Gastrocnemius medialis (tissue), 4 donors: ENCODE data around the gene TRAPPC8. TPM values are rescaled to one million over a fixed set of nuclear protein-coding genes. Genes with fewer than 3 reads are reported as not detected.

Source experiments
- ATAC-seq, 2 donors: fragments of 150-250 bp; one replicate each; pipeline ENCODE4 v1.9.1; 2016
- DNase-seq, 2 donors: peaks; one replicate each; pipeline ENCODE4 v3.0.0-alpha.2; 2019
- H3K27ac ChIP-seq, 4 donors: fragments of 200-600 bp; sonication (generic); 1 replicate in 1 of 4; 2 replicates in 3 of 4; pipeline ENCODE4 v1.5.1; 2016 to 2018; ENCODE audit warnings: mild to moderate bottlenecking in 2 of 4, moderate library complexity in 1 of 4
- H3K27me3 ChIP-seq, 3 donors: fragments of 200-600 bp; sonication (generic) in 2 of 3; 1 replicate in 1 of 3; 2 replicates in 2 of 3; pipeline versions ENCODE4 v1.5.1 to v1.6.0; 2016 to 2019; ENCODE audit warnings: mild to moderate bottlenecking in 1 of 3, moderate library complexity in 1 of 3
- H3K36me3 ChIP-seq, 2 donors: fragments of 200-600 bp; sonication (generic) in 1 of 2; one replicate each; pipeline ENCODE4 v1.5.1; 2017 to 2018
- H3K4me1 ChIP-seq, 2 donors: fragments of 200-600 bp; sonication (generic) in 1 of 2; one replicate each; pipeline ENCODE4 v1.5.1; 2016 to 2017; ENCODE audit warnings: mild to moderate bottlenecking in 2 of 2
- H3K4me3 ChIP-seq, 4 donors: fragments of 200-600 bp; sonication (generic) in 3 of 4; 1 replicate in 1 of 4; 2 replicates in 3 of 4; pipeline ENCODE4 v1.5.1; 2016 to 2019; ENCODE audit warnings: mild to moderate bottlenecking in 2 of 4
- H3K9me3 ChIP-seq, 3 donors: fragments of 200-600 bp; sonication (generic) in 2 of 3; 1 replicate in 1 of 3; 2 replicates in 2 of 3; pipeline ENCODE4 v1.5.1; 2016 to 2019
- POLR2A ChIP-seq, 2 donors: fragments of 450-650 bp; IDR thresholded peaks; one replicate each; pipeline ENCODE4 v1.6.1; 2017; ENCODE audit warnings: antibody characterized with exemption in 2 of 2, mild to moderate bottlenecking in 2 of 2, moderate library complexity in 2 of 2
- in situ Hi-C, 4 donors: fragments of 200-750 bp; cut with MboI; loops; one replicate each; pipeline versions ENCODE4 v1.15.0 to v1.8.0; 2017; ENCODE audit warnings: low sequenced_read_pairs in 4 of 4
- intact Hi-C: fragments of 100-400 bp; cut with DNase I; formaldehyde crosslinking; loops from one replicate; pipeline ENCODE4 v1.15.1; 2023; ENCODE audit warnings: low total_unique reads
- total RNA-seq, 4 donors: library from RNA; depleted of rRNA; stranded (reverse); fragments of >200 nt; gene quantifications; one replicate each; pipeline versions ENCODE4 v1.1.0 to v1.2.3, GENCODE V29; 2016
- TF ChIP-seq, protein P1 (sequence below), 5 experiments: fragments of 450-650 bp in 3 of 5; fragments of 200-600 bp in 2 of 5; sonication (generic) in 2 of 5; IDR thresholded peaks in 4 of 5; conservative IDR thresholded peaks in 1 of 5; 1 replicate in 4 of 5; 2 replicates in 1 of 5; pipeline ENCODE4 v1.5.1; 2016 to 2019; ENCODE audit warnings: antibody characterized with exemption in 5 of 5, mild to moderate bottlenecking in 3 of 5, moderate library complexity in 3 of 5

The TRAPPC8 gene
- total RNA-seq, 4 donors from 2014 or later, result 29.8 to 40.7 (median 39.1) TPM

DNA sequence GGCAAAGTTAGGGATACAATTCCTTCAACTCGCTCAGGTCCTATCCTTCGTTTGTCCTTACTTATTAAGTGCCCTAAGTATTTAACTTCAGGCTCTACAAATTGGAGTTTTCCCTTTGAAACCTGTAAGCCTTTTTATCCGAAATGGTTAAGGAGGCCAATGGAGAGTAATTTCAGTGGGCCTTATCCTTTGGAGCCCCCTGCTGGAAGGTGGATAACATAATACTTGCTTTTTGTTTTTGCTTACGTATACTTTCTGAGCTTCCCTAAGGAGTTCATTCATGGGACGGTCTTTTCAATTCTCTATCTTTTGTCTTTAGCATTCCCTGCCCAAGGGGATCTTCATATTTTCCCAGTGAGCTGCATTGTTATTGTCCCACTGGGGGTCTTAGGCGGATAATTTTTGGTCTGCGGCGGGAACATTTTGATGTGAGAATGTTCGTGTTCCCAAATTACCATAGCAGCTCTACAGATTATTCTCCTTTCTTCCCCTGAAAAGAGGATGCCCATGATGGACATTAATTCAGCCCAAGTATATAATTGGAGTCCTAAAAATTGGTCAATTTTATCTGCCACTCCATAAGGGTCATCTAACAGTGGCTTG, 34.4 kb upstream of the TRAPPC8 start:
- no peak overlapping the region for H3K27ac ChIP-seq
- H3K4me1 ChIP-seq, result no peaks in the 10 kb centered on the region
- in situ Hi-C loops, result loop anchor here in 3 of 4 donors (5.0 to 10.0 kb wide), 4 partner anchors 233 to 425 kb away; no protein-coding TSS in a partner anchor
- TF ChIP-seq, protein P1, sequence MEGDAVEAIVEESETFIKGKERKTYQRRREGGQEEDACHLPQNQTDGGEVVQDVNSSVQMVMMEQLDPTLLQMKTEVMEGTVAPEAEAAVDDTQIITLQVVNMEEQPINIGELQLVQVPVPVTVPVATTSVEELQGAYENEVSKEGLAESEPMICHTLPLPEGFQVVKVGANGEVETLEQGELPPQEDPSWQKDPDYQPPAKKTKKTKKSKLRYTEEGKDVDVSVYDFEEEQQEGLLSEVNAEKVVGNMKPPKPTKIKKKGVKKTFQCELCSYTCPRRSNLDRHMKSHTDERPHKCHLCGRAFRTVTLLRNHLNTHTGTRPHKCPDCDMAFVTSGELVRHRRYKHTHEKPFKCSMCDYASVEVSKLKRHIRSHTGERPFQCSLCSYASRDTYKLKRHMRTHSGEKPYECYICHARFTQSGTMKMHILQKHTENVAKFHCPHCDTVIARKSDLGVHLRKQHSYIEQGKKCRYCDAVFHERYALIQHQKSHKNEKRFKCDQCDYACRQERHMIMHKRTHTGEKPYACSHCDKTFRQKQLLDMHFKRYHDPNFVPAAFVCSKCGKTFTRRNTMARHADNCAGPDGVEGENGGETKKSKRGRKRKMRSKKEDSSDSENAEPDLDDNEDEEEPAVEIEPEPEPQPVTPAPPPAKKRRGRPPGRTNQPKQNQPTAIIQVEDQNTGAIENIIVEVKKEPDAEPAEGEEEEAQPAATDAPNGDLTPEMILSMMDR (IDR thresholded peaks at IDR 0.05 in 4 of 5, conservative IDR thresholded peaks at IDR 0.05 in 1 of 5), result peak; percentile 54 to 82 (median 73)
- no peak for TF ChIP-seq POLR2A (IDR thresholded peaks at IDR 0.05)
- H3K36me3 ChIP-seq, result no peaks in the 10 kb centered on the region
- intact Hi-C loops, result loop anchor here (1.0 to 5.0 kb wide), 3 partner anchors 34 to 420 kb away; partner anchors contain the start of gene TRAPPC8
- ATAC-seq (peak; percentile 66 to 85), DNase-seq (peak in 1 of 2 donors; percentile 10)
- no peak overlapping the region for H3K4me3 ChIP-seq
- no peaks in the 10 kb centered on the region for H3K27me3 ChIP-seq
- H3K9me3 ChIP-seq, result peaks cover 0 to 4% (median 3%) of the 10 kb centered on the region in 3 donors

DNA sequence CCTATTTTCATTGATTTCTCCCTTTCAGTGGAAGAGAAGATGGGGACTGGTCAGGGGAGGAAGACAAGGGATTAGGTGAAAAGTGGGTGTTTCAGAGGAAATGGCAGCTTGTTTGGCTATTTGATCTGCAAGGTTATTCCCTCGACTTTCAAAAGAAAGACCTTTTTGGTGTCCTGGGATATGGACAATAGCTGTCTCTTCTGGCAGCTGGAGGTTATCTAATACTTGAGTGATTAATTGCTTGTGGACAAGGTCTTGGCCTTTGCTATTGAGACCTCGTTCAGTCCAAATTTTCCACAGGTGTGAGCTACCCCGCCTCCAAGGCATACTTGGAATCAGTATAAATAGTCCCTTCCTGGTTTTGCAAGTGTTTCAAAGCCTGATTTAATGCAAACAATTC, 33.3 kb upstream of the TRAPPC8 start:
- H3K4me3 ChIP-seq, result no peak overlapping the region
- in situ Hi-C loops, result loop anchor here in 3 of 4 donors (5.0 to 10.0 kb wide), 4 partner anchors 231 to 424 kb away; no protein-coding TSS in a partner anchor
- intact Hi-C loops, result loop anchor here (5.0 kb wide), 2 partner anchors 234 to 419 kb away; no protein-coding TSS in a partner anchor
- H3K27ac ChIP-seq, result no peak overlapping the region
- no peak for TF ChIP-seq POLR2A (IDR thresholded peaks at IDR 0.05)
- TF ChIP-seq, protein P1 (IDR thresholded peaks at IDR 0.05 in 4 of 5, conservative IDR thresholded peaks at IDR 0.05 in 1 of 5), result no peak
- no peaks in the 10 kb centered on the region for H3K27me3 ChIP-seq
- DNase-seq, result no peak
- no peak for ATAC-seq
- H3K4me1 ChIP-seq, result no peaks in the 10 kb centered on the region
- H3K36me3 ChIP-seq, result no peaks in the 10 kb centered on the region
- peaks cover 0 to 4% (median 3%) of the 10 kb centered on the region in 3 donors for H3K9me3 ChIP-seq

DNA sequence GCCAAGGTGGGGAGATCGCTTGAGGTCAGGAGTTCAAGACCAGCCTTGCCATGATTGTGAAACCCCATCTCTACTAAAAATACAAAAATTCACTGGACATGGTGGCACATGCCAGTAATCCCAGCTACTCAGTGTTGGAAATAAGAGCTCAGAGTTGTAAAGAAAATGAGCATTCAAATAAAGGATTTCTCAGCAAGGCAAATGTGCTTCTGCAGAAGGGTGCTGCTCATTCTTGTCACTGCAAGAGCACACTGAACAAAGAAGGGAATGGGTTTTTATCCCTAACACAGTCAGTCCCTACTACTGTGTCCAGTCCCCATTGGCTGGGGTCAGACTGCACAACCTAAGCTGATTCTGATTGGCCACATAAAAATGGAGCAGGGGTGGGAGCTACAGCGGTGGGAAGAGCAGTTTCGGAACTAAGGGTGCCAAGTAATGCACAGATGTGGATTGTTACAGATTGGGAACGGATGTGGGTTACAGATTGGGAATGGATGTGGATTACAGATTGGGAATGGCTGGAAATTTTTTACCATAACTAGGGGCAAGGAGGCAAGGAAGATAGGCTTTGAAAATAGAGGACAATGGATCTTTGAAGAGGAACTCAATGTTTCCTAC, 31.1 kb upstream of the TRAPPC8 start:
- Histone ChIP-seq H3K27me3 (no peaks in the 10 kb centered on the region), H3K4me1 (no peaks in the 10 kb centered on the region), H3K36me3 (no peaks in the 10 kb centered on the region), H3K4me3 (no peak overlapping the region), H3K27ac (no peak overlapping the region), H3K9me3 (peaks cover 0 to 4% (median 3%) of the 10 kb centered on the region in 3 donors)
- TF ChIP-seq, protein P1 (IDR thresholded peaks at IDR 0.05 in 4 of 5, conservative IDR thresholded peaks at IDR 0.05 in 1 of 5), result no peak
- TF ChIP-seq POLR2A (IDR thresholded peaks at IDR 0.05), result no peak
- ATAC-seq, result no peak
- DNase-seq, result no peak
- intact Hi-C loops (no loop called here), in situ Hi-C loops (loop anchor here (10.0 to 25.0 kb wide), 5 partner anchors 229 to 419 kb away; no protein-coding TSS in a partner anchor)

DNA sequence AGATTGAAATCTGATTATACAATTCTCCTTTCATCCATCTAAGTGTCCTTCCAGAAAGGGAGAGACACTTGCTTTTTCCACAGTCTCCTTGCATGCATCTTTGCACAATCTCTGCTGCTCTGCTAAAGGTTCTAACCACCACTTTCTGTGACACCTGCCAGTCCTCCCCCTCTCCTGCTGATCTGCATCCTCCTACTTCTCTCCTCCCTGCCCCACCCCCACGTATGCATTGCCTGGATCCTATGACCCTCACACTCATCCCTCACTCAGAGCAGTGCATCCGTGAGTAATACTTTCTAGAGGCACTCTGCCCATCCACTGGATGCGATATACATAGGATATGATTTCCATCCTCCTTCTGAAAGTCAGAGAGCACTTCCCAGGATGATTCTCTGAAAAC, 27.7 kb upstream of the TRAPPC8 start:
- no peaks in the 10 kb centered on the region for H3K36me3 ChIP-seq
- in situ Hi-C loops (loop anchor here (10.0 to 25.0 kb wide), 5 partner anchors 226 to 416 kb away; no protein-coding TSS in a partner anchor), intact Hi-C loops (no loop called here)
- DNase-seq (no peak), ATAC-seq (no peak)
- no peaks in the 10 kb centered on the region for H3K27me3 ChIP-seq
- H3K27ac ChIP-seq, result no peak overlapping the region
- TF ChIP-seq POLR2A (IDR thresholded peaks at IDR 0.05), result no peak
- TF ChIP-seq, protein P1 (IDR thresholded peaks at IDR 0.05 in 4 of 5, conservative IDR thresholded peaks at IDR 0.05 in 1 of 5), result no peak
- no peak overlapping the region for H3K4me3 ChIP-seq
- H3K9me3 ChIP-seq, result peaks cover 0 to 4% (median 3%) of the 10 kb centered on the region in 3 donors
- no peaks in the 10 kb centered on the region for H3K4me1 ChIP-seq
